A673 (cell line): ENCODE data around the gene KCTD18. TPM values are rescaled to one million over a fixed set of nuclear protein-coding genes. Genes with fewer than 3 reads are reported as not detected.

Source experiments
- BruUV-seq: library from RNA; stranded (reverse); fragments of 400-500 nt; replicated peaks from 2 replicates; lab custom pipeline; 2021; lab: Mats Ljungman, UMichigan
- CTCF ChIA-PET: fragments of 300-600 bp; sonication (Branson Sonifier 250); formaldehyde crosslinking; loops from one replicate; lab custom pipeline; 2022; ENCODE audit warnings: antibody characterized with exemption; lab: Charles Lee
- POLR2A ChIA-PET: fragments of 300-600 bp; sonication (Branson Sonifier 250); formaldehyde crosslinking; loops from one replicate; lab custom pipeline; 2022; ENCODE audit warnings: antibody characterized with exemption; ENCODE audit not compliant: low non-redundant PET; lab: Charles Lee
- DNase-seq: peaks from one replicate; pipeline ENCODE4 v3.0.0-alpha.2; 2015; ENCODE audit warnings: low spot score
- H3K27ac ChIP-seq: fragments of 200-600 bp; sonication (generic); 2 replicates; pipeline ENCODE4 v1.5.1; 2016; ENCODE audit warnings: mixed run types, low read depth, mild to moderate bottlenecking, mixed read lengths, antibody characterized with exemption, low read length; ENCODE audit not compliant: poor library complexity, severe bottlenecking
- H3K27me3 ChIP-seq: fragments of 200-600 bp; sonication (generic); replicated peaks from 2 replicates; pipeline ENCODE4 v1.6.1; 2017; ENCODE audit warnings: mixed run types, low read depth, mild to moderate bottlenecking, mixed read lengths, antibody characterized with exemption, low read length; ENCODE audit not compliant: insufficient read depth, poor library complexity
- H3K36me3 ChIP-seq: fragments of 200-600 bp; sonication (generic); 2 replicates; pipeline ENCODE4 v1.6.1; 2016; ENCODE audit warnings: mixed run types, mild to moderate bottlenecking, mixed read lengths, antibody characterized with exemption, low read length; ENCODE audit not compliant: insufficient read depth, poor library complexity, severe bottlenecking
- H3K4me1 ChIP-seq: fragments of 200-600 bp; sonication (generic); 2 replicates; pipeline ENCODE4 v1.6.1; 2017; ENCODE audit warnings: mixed run types, mild to moderate bottlenecking, mixed read lengths, antibody characterized with exemption, low read length; ENCODE audit not compliant: insufficient read depth, poor library complexity, severe bottlenecking
- H3K4me3 ChIP-seq: fragments of 200-600 bp; sonication (generic); 2 replicates; pipeline ENCODE4 v1.5.1; 2016; ENCODE audit warnings: low read depth, mixed run types, mild to moderate bottlenecking, mixed read lengths, low read length; ENCODE audit not compliant: poor library complexity, severe bottlenecking
- H3K9me3 ChIP-seq: fragments of 200-600 bp; sonication (generic); 2 replicates; pipeline ENCODE4 v1.6.1; 2016; ENCODE audit warnings: mixed run types, low read depth, mild to moderate bottlenecking, mixed read lengths, antibody characterized with exemption, low read length; ENCODE audit not compliant: poor library complexity, severe bottlenecking
- CTCF ChIP-seq: fragments of 300-800, 200-600 bp; sonication (generic); conservative IDR thresholded peaks from 2 replicates; pipeline ENCODE4 v1.5.1; 2017; ENCODE audit warnings: low read depth, mild to moderate bottlenecking, antibody characterized with exemption, low read length, moderate library complexity, mixed read lengths
- EZH2 ChIP-seq: fragments of 200-600 bp; sonication (generic); IDR thresholded peaks from 2 replicates; pipeline ENCODE4 v1.6.1; 2017; ENCODE audit warnings: borderline replicate concordance, low read depth, mild to moderate bottlenecking, mixed read lengths, antibody characterized with exemption, low read length; ENCODE audit not compliant: poor library complexity, severe bottlenecking
- intact Hi-C: fragments of 100-400 bp; cut with micrococcal nuclease; formaldehyde crosslinking; loops from one replicate; pipeline ENCODE4 v1.10.0; 2022; ENCODE audit not compliant: unreplicated experiment
- total RNA-seq: library from RNA; stranded (reverse); gene quantifications from 2 replicates; pipeline ENCODE4 v1.2.3, GENCODE V29; 2021

KCTD18 gene
- total RNA-seq, 1 experiment from 2014 or later, result 12.2 TPM

DNA sequence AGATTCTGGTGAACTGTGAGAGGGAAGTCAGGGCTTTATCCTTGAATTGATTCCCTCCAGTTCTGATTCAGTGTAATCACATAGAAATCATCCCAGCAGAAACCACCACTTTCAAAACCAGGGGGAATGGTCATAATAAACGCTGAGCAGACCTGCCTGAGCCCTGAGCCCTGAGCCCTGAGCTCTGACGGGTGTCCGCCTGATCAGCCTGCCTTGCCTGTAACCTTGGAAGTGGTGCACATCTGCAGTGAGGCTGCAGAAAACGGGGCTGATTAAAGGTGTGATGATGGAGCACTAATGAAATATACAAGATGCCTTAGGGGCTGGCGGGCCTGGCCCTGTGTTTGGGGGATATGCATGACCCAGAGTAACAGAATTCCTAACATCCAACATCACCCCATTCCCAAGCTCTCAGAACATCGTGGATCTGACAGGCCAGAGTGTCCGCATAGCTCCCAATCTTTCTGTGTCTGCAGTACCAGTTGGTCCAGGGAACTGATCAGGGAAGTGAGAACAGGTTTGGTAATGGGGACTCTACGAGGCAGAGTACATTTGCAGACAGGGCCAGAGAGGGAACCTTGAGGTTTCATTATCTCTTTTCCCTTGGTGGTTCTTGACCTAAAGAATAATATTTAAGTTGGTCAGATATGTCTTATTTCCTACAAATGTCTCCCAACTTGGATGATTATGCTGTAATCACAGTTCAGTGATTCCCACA is 37.8 kb downstream of the KCTD18 start:
- intact Hi-C loops, result loop anchor here (2.0 kb wide), 1 partner anchor 491 kb away; no protein-coding TSS in a partner anchor
- no peak overlapping the region for H3K27ac ChIP-seq
- TF ChIP-seq EZH2, result no peak
- no peak for TF ChIP-seq CTCF
- H3K4me1 ChIP-seq, result no peaks in the 10 kb centered on the region
- no peak overlapping the region for H3K4me3 ChIP-seq
- H3K36me3 ChIP-seq, result no peaks in the 10 kb centered on the region
- BruUV-seq, result no TSS peak
- ChIA-PET POLR2A (no interaction called here), CTCF (interaction anchor here (1.4 kb wide), 1 partner anchor 486 kb away, joined by 3 read pairs; no protein-coding TSS in a partner anchor)
- H3K9me3 ChIP-seq, result no peaks in the 10 kb centered on the region
- no peak for DNase-seq
- no peaks in the 10 kb centered on the region for H3K27me3 ChIP-seq

GRCh38 chr2:200471324-200471848 is 38.5 kb downstream of the KCTD18 start:
- Histone ChIP-seq H3K4me3 (no peak overlapping the region), H3K27ac (no peak overlapping the region), H3K4me1 (no peaks in the 10 kb centered on the region), H3K9me3 (no peaks in the 10 kb centered on the region), H3K36me3 (no peaks in the 10 kb centered on the region), H3K27me3 (no peaks in the 10 kb centered on the region)
- intact Hi-C loops, result loop anchor here (2.0 kb wide), 1 partner anchor 491 kb away; no protein-coding TSS in a partner anchor
- BruUV-seq, result no TSS peak
- DNase-seq, result peak; percentile 51
- TF ChIP-seq CTCF, result peak; percentile 65
- no peak for TF ChIP-seq EZH2
- POLR2A ChIA-PET, result no interaction called here
- CTCF ChIA-PET, result interaction anchor here (1.4 kb wide), 1 partner anchor 486 kb away, joined by 3 read pairs; no protein-coding TSS in a partner anchor

GRCh38 chr2:200470230-200470629 is 39.6 kb downstream of the KCTD18 start:
- H3K4me1 ChIP-seq, result no peaks in the 10 kb centered on the region
- H3K9me3 ChIP-seq, result no peaks in the 10 kb centered on the region
- CTCF ChIA-PET, result no interaction called here
- intact Hi-C loops, result loop anchor here (2.0 kb wide), 1 partner anchor 489 kb away; no protein-coding TSS in a partner anchor
- no peak overlapping the region for H3K27ac ChIP-seq
- H3K36me3 ChIP-seq, result no peaks in the 10 kb centered on the region
- BruUV-seq, result no TSS peak
- TF ChIP-seq EZH2 (no peak), CTCF (no peak)
- no peak overlapping the region for H3K4me3 ChIP-seq
- H3K27me3 ChIP-seq, result no peaks in the 10 kb centered on the region
- no peak for DNase-seq
- POLR2A ChIA-PET, result interaction anchor here (0.6 kb wide), 1 partner anchor 497 kb away, joined by 3 read pairs; no protein-coding TSS in a partner anchor
